Stomach (tissue), 4 donors: ENCODE measurements around the gene ACYP2.

Experiments used
- CTCF ChIP-seq, 7 experiments: fragments of 450-650 bp in 4 of 7; fragments of 200-600 bp in 3 of 7; sonication (generic) in 3 of 7; IDR thresholded peaks; one replicate each; pipeline ENCODE4 v1.5.1; 2016 to 2019; ENCODE audit warnings: antibody characterized with exemption in 7 of 7, control low read depth in 2 of 7, mild to moderate bottlenecking in 1 of 7
- EP300 ChIP-seq: sonication (generic); formaldehyde crosslinking; IDR thresholded peaks from one replicate; pipeline ENCODE4 v1.6.1; 2017; ENCODE audit warnings: antibody characterized with exemption
- POLR2A ChIP-seq, 4 donors: fragments of 450-650 bp; IDR thresholded peaks; one replicate each; pipeline ENCODE4 v1.6.1; 2016; ENCODE audit warnings: antibody characterized with exemption in 4 of 4, control low read depth in 2 of 4, mild to moderate bottlenecking in 1 of 4, moderate library complexity in 1 of 4
- POLR2AphosphoS5 ChIP-seq, 3 donors: sonication (generic); formaldehyde crosslinking; IDR thresholded peaks; one replicate each; pipeline ENCODE4 v1.6.1; 2016; ENCODE audit warnings: antibody characterized with exemption in 3 of 3

GRCh38 chr2:54109848-54110247, 5.6 kb upstream of the ACYP2 start:
- no peak for TF ChIP-seq CTCF (IDR thresholded peaks at IDR 0.05)
- TF ChIP-seq POLR2A (IDR thresholded peaks at IDR 0.05) = no peak
- TF ChIP-seq EP300 = no peak
- TF ChIP-seq POLR2AphosphoS5 (IDR thresholded peaks at IDR 0.05) = no peak
